ENCODE measurements around the gene ACOX1.

The ACOX1 gene

GRCh38 chr17:75942473-75942872, 36.5 kb downstream of the ACOX1 start:
- H3K4me3 ChIP-seq (ENCODE audit: low read depth, low read length) = no peak overlapping the region
- DNase-seq (ENCODE audit: low read depth) = no peak

- peak overlapping the region; percentile 84 for H3K4me3 ChIP-seq (ENCODE audit: low read depth, low read length)
- no peak for DNase-seq (ENCODE audit: low read depth)
Observed at GRCh38 chr17:75941442-75941819, 37.5 kb downstream of the ACOX1 start.

GRCh38 chr17:75940727-75941441, 38.1 kb downstream of the ACOX1 start, which contains the start of gene FBF1:
TSS of gene FBF1 (minus strand) at chr17:75941042. CDS start at chr17:75938149, 2,893 bp downstream.
- H3K4me3 ChIP-seq (ENCODE audit: low read depth, low read length) = peak within 1 kb of the TSS; percentile 84
- DNase-seq (ENCODE audit: low read depth) = peak; percentile 82

GRCh38 chr17:75937652-75938051, 41.3 kb downstream of the ACOX1 start:
- no peak overlapping the region for H3K4me3 ChIP-seq (ENCODE audit: low read depth, low read length)
- DNase-seq (ENCODE audit: low read depth) = no peak

GRCh38 chr17:75933808-75934207, 45.2 kb downstream of the ACOX1 start:
- no peak for DNase-seq (ENCODE audit: low read depth)
- H3K4me3 ChIP-seq (ENCODE audit: low read depth, low read length) = no peak overlapping the region

- no peak overlapping the region for H3K4me3 ChIP-seq (ENCODE audit: low read depth, low read length)
- no peak for DNase-seq (ENCODE audit: low read depth)
Observed at GRCh38 chr17:75932852-75933251, 46.1 kb downstream of the ACOX1 start.

- DNase-seq (ENCODE audit: low read depth) = no peak
- no peak overlapping the region for H3K4me3 ChIP-seq (ENCODE audit: low read depth, low read length)
Observed at GRCh38 chr17:75931062-75931461, 47.9 kb downstream of the ACOX1 start.

GRCh38 chr17:75927286-75927922, 51.6 kb downstream of the ACOX1 start:
- no peak for DNase-seq (ENCODE audit: low read depth)
- H3K4me3 ChIP-seq (ENCODE audit: low read depth, low read length) = no peak overlapping the region

- H3K4me3 ChIP-seq (ENCODE audit: low read depth, low read length) = no peak overlapping the region
- DNase-seq (ENCODE audit: low read depth) = no peak
Observed at GRCh38 chr17:75926456-75926855, 52.5 kb downstream of the ACOX1 start.

- DNase-seq (ENCODE audit: low read depth) = no peak
- no peak overlapping the region for H3K4me3 ChIP-seq (ENCODE audit: low read depth, low read length)
Observed at GRCh38 chr17:75925912-75926311, 53.1 kb downstream of the ACOX1 start.

- DNase-seq (ENCODE audit: low read depth) = no peak
- H3K4me3 ChIP-seq (ENCODE audit: low read depth, low read length) = no peak overlapping the region
Observed at GRCh38 chr17:75925103-75925502, 53.9 kb downstream of the ACOX1 start.

- no peak overlapping the region for H3K4me3 ChIP-seq (ENCODE audit: low read depth, low read length)
- DNase-seq (ENCODE audit: low read depth) = no peak
Observed at GRCh38 chr17:75922963-75923874, 55.7 kb downstream of the ACOX1 start.

GRCh38 chr17:75922173-75922961, 56.6 kb downstream of the ACOX1 start:
- no peak overlapping the region for H3K4me3 ChIP-seq (ENCODE audit: low read depth, low read length)

GRCh38 chr17:75921596-75921995, 57.4 kb downstream of the ACOX1 start:
- no peak for DNase-seq (ENCODE audit: low read depth)
- H3K4me3 ChIP-seq (ENCODE audit: low read depth, low read length) = no peak overlapping the region

More at GRCh38 chr17:75922173-75922961, 56.6 kb downstream of the ACOX1 start:
- DNase-seq (ENCODE audit: low read depth) = no peak

GRCh38 chr17:75920045-75920560, 58.9 kb downstream of the ACOX1 start:
- no peak for DNase-seq (ENCODE audit: low read depth)
- no peak overlapping the region for H3K4me3 ChIP-seq (ENCODE audit: low read depth, low read length)

GRCh38 chr17:75919611-75920010, 59.4 kb downstream of the ACOX1 start:
- no peak overlapping the region for H3K4me3 ChIP-seq (ENCODE audit: low read depth, low read length)
- no peak for DNase-seq (ENCODE audit: low read depth)

GRCh38 chr17:75917917-75918445, 61.0 kb downstream of the ACOX1 start:
- DNase-seq (ENCODE audit: low read depth) = no peak
- no peak overlapping the region for H3K4me3 ChIP-seq (ENCODE audit: low read depth, low read length)

GRCh38 chr17:75917141-75917916, 61.6 kb downstream of the ACOX1 start:
- no peak for DNase-seq (ENCODE audit: low read depth)
- H3K4me3 ChIP-seq (ENCODE audit: low read depth, low read length) = no peak overlapping the region
